ENCODE data around the gene RNF181. TPM values are rescaled to one million over a fixed set of nuclear protein-coding genes. Genes with fewer than 3 reads are reported as not detected.
A peak's percentile ranks its signal among the peaks of the same experiment; 100 is the strongest.

The RNF181 gene
- total RNA-seq, 1 donor from 2014 or later = 89.2 TPM

DNA sequence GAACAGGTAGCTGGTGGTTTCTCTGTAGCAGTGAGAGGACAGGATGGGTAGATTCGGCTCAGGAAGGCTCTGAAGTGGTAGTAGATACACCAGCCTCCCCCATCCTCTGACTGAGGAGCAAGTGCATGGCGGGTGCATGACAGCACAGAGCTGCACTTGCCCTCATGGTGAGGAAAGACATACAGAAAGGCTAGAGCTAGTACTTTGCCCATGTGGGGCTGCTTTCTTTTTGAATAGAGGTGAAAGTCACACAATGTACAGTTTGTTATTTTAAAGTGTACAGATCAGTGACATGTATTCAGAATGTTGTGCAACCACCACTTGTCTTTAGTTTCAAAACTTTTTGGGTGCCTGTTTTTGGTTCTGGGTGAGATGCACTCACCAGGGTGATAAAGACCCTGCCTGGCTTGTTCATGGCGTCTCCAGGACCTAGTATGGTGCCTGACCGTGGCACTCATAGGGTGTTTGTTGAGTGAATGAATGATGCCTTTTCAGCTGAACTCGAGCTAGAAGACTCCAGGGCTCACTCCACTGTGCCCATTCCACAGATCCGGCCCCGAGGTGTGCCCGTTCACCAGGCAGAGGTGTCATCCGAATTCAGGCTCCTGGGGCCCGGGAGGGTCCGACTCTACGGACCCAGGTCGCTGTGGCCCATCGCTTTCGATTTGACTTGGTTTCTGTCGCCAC, 11.7 kb upstream of the RNF181 start:
- peak overlapping the region; percentile 79 for H3K4me3 ChIP-seq
- intact Hi-C loops (cut with micrococcal nuclease) = no loop called here
- TF ChIP-seq, protein P1, sequence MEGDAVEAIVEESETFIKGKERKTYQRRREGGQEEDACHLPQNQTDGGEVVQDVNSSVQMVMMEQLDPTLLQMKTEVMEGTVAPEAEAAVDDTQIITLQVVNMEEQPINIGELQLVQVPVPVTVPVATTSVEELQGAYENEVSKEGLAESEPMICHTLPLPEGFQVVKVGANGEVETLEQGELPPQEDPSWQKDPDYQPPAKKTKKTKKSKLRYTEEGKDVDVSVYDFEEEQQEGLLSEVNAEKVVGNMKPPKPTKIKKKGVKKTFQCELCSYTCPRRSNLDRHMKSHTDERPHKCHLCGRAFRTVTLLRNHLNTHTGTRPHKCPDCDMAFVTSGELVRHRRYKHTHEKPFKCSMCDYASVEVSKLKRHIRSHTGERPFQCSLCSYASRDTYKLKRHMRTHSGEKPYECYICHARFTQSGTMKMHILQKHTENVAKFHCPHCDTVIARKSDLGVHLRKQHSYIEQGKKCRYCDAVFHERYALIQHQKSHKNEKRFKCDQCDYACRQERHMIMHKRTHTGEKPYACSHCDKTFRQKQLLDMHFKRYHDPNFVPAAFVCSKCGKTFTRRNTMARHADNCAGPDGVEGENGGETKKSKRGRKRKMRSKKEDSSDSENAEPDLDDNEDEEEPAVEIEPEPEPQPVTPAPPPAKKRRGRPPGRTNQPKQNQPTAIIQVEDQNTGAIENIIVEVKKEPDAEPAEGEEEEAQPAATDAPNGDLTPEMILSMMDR (IDR thresholded peaks at IDR 0.05; ENCODE audit: borderline replicate concordance) = no peak
- H3K27ac ChIP-seq (replicated peaks) = peak overlapping the region; percentile 94
- H3K36me3 ChIP-seq = no peaks in the 10 kb centered on the region
- peaks cover 70% of the 10 kb centered on the region for H3K4me1 ChIP-seq
- no peaks in the 10 kb centered on the region for H3K9me3 ChIP-seq (replicated peaks)
- no peaks in the 10 kb centered on the region for H3K27me3 ChIP-seq (ENCODE audit: low read depth)
- no peak for DNase-seq

DNA sequence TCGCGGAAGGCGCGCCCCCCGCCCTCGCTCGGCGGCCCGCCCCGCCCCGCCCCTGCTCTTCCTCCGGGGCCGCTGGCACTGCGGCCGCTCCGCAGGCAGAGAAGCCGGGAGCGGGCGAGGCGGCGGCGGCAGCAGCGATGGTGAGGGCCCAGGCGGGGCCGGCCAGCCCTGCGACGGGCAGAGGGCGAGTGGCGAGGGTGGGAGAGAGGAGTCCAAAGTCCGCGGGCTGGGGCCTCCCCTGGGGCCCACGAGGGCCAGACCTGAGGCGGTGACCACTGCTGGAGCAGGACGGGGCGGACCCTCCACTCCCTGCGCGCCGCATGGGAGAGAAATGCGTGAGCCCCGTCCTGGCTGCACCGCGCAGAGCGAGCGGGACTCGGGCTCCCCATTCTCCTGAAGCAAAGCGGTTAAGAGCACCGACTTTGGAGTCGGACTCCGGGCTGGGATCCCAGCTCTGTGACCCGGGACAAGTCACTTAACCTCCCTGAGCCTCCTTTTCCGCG, 11.1 kb upstream of the RNF181 start, which contains the start of gene VAMP5:
VAMP5 (plus strand) TSS at position 78 of the 503 bp plus-strand sequence; CDS start at position 138, 60 bp downstream.
- peak; percentile 58 for DNase-seq
- peak within 1 kb of the TSS; percentile 94 for H3K27ac ChIP-seq (replicated peaks)
- H3K27me3 ChIP-seq (ENCODE audit: low read depth) = no peaks in the 10 kb centered on the region
- H3K9me3 ChIP-seq (replicated peaks) = no peaks in the 10 kb centered on the region
- peak within 1 kb of the TSS; percentile 79 for H3K4me3 ChIP-seq
- peaks cover 70% of the 10 kb centered on the region for H3K4me1 ChIP-seq
- TF ChIP-seq, protein P1 (IDR thresholded peaks at IDR 0.05; ENCODE audit: borderline replicate concordance) = no peak
- intact Hi-C loops (cut with micrococcal nuclease) = no loop called here
- H3K36me3 ChIP-seq = no peaks in the 10 kb centered on the region

DNA sequence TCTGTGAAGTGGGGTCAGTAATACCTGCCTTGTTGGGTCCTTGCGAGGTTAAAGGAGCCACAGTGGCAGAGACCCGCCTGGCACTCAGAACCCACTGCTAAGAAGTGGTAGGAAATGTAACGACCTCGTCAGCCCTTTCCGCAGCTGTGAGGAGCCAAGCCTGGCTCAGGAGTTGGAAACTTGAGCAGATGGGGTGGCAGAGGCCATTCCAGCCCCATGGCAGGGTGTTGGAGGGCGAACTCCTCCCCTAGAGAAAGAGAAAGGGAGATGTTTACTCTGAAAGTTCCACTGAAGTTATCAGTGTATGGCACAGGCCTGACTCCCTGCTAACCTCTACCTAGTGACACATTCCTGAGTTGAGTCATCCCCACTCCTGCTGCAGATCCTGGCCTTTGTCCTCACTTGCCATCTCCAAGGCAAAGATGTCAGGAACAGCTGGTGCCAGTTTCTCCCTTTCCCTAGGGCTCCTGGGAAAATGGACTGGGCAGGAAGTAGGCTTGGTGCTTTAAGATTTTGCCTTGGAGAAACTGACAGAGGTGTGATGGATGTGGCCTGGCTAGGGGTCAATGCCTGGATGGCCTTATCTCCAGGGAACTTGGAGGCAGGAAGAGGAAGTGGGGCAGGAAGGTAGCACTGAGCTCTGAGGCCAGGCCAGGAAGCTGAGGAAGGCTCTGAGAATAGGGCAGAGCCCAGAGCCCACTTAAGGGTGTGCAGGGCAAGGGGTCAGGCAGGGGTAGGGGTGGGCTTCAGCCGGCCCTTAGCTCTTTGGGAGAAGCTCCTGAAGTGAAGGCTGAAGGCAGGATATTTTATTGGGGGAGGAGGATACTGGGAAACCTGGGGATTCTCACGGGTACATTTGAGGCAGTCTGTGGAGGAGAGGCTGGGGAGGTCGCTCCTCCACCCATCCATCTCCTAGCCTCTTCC, 10.4 kb upstream of the RNF181 start:
- Histone ChIP-seq H3K27ac (replicated peaks) (peak overlapping the region; percentile 94), H3K4me1 (peaks cover 72% of the 10 kb centered on the region), H3K9me3 (replicated peaks) (no peaks in the 10 kb centered on the region), H3K4me3 (peak overlapping the region; percentile 79), H3K27me3 (ENCODE audit: low read depth) (no peaks in the 10 kb centered on the region), H3K36me3 (no peaks in the 10 kb centered on the region)
- no peak for DNase-seq
- TF ChIP-seq, protein P1 (IDR thresholded peaks at IDR 0.05; ENCODE audit: borderline replicate concordance) = no peak
- intact Hi-C loops (cut with micrococcal nuclease) = no loop called here

DNA sequence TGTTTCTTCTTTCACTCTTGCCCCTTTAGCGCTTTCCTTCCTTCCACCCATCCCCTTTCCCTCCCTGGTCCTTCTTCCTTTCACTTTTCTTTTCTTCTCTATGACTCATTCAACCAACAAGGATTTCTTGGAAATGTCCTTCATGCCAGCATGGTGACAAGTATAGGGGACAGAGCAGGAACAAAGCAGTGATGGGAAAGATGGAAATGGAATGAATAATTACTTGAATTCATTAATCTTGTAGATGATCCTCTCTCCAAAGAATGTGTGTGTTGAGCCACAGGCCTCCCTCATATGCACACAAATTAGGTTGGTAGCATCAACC, 9.8 kb upstream of the RNF181 start:
- peaks cover 76% of the 10 kb centered on the region for H3K4me1 ChIP-seq
- H3K9me3 ChIP-seq (replicated peaks) = no peaks in the 10 kb centered on the region
- no peaks in the 10 kb centered on the region for H3K27me3 ChIP-seq (ENCODE audit: low read depth)
- peak overlapping the region; percentile 94 for H3K27ac ChIP-seq (replicated peaks)
- TF ChIP-seq, protein P1 (IDR thresholded peaks at IDR 0.05; ENCODE audit: borderline replicate concordance) = no peak
- intact Hi-C loops (cut with micrococcal nuclease) = no loop called here
- DNase-seq = no peak
- no peaks in the 10 kb centered on the region for H3K36me3 ChIP-seq
- H3K4me3 ChIP-seq = peak overlapping the region; percentile 79

DNA sequence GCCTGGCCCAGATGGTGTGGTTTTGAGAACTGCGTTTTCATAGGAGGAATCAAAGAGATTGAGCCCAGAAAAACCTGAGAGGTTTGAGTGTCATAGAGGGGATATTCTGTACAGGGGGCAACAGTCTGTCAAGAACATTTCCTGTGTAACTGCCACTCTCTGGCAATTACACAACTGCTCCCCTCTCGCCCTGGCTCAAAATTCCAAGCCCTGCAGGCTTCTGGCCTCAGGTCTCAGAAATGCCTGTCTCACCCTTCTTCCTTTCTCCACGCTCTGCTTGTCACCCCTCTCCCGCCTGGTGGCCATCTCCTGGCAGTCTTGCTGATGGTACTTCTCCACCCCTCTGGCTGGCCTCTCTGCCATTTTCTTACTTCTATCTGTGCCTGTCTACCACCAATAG, 7.3 kb upstream of the RNF181 start:
- Histone ChIP-seq H3K9me3 (replicated peaks) (no peaks in the 10 kb centered on the region), H3K4me1 (peaks cover 97% of the 10 kb centered on the region), H3K27me3 (ENCODE audit: low read depth) (no peaks in the 10 kb centered on the region), H3K36me3 (no peaks in the 10 kb centered on the region), H3K27ac (replicated peaks) (peak overlapping the region; percentile 94), H3K4me3 (no peak overlapping the region)
- TF ChIP-seq, protein P1 (IDR thresholded peaks at IDR 0.05; ENCODE audit: borderline replicate concordance) = no peak
- intact Hi-C loops (cut with micrococcal nuclease) = no loop called here
- DNase-seq = no peak
